Stomach (tissue), 9 donors: ENCODE results near the gene SEMA4B. TPM values are rescaled to one million over a fixed set of nuclear protein-coding genes. Genes with fewer than 3 reads are reported as not detected.

Source experiments
- DNase-seq, 2 donors: peaks; one replicate each; pipeline versions ENCODE4 v3.0.0 to v3.0.0-alpha.2; 2013 to 2019
- H3K27ac ChIP-seq, 5 donors: fragments of 200-600 bp in 4 of 5; sonication (generic) in 4 of 5; one replicate each; pipeline ENCODE4 v1.5.1; 2013 to 2019; ENCODE audit warnings: mild to moderate bottlenecking in 1 of 5, moderate library complexity in 1 of 5
- H3K27me3 ChIP-seq, 3 donors: fragments of 200-600 bp; sonication (generic); one replicate each; pipeline ENCODE4 v1.5.1; 2017 to 2019; ENCODE audit warnings: mixed run types in 1 of 3
- H3K36me3 ChIP-seq, 4 donors: fragments of 200-600 bp; sonication (generic); 1 replicate in 3 of 4; 2 replicates in 1 of 4; pipeline ENCODE4 v1.5.1; 2016 to 2019
- H3K4me1 ChIP-seq, 4 donors: fragments of 200-600 bp; sonication (generic); one replicate each; pipeline ENCODE4 v1.5.1; 2016 to 2019
- H3K4me3 ChIP-seq, 4 donors: fragments of 200-600 bp; sonication (generic) in 3 of 4; one replicate each; pipeline ENCODE4 v1.5.1; 2016 to 2019; ENCODE audit warnings: mild to moderate bottlenecking in 1 of 4
- H3K9me3 ChIP-seq, 4 donors: fragments of 200-600 bp; sonication (generic); one replicate each; pipeline ENCODE4 v1.5.1; 2016 to 2019
- EP300 ChIP-seq: sonication (generic); formaldehyde crosslinking; IDR thresholded peaks from one replicate; pipeline ENCODE4 v1.6.1; 2017; ENCODE audit warnings: antibody characterized with exemption
- POLR2A ChIP-seq, 4 donors: fragments of 450-650 bp; IDR thresholded peaks; one replicate each; pipeline ENCODE4 v1.6.1; 2016; ENCODE audit warnings: antibody characterized with exemption in 4 of 4, control low read depth in 2 of 4, mild to moderate bottlenecking in 1 of 4, moderate library complexity in 1 of 4
- POLR2AphosphoS5 ChIP-seq, 3 donors: sonication (generic); formaldehyde crosslinking; IDR thresholded peaks; one replicate each; pipeline ENCODE4 v1.6.1; 2016; ENCODE audit warnings: antibody characterized with exemption in 3 of 3
- WGBS, 5 donors: extraction: QIAGEN DNeasy Blood & Tissue Kit in 3 of 5; methylation state at CpG; one replicate each; pipeline versions ENCODE4 v1.1.5 to v1.1.7; 2013 to 2018; 5-methylcytosine and 5-hydroxymethylcytosine counted together
- intact Hi-C: fragments of 100-400 bp; cut with DNase I; formaldehyde crosslinking; loops from one replicate; pipeline ENCODE4 v1.15.1; 2023; ENCODE audit warnings: low total_unique reads
- polyA plus RNA-seq, 3 donors: library from polyadenylated mRNA; stranded (reverse); fragments of 200-250 nt; gene quantifications; one replicate each; pipeline ENCODE4 v1.2.3, GENCODE V29; 2013
- total RNA-seq, 5 donors: library from RNA; depleted of rRNA; stranded (reverse); fragments of >200 nt; gene quantifications; one replicate each; pipeline versions ENCODE4 v1.1.0 to v1.2.3, GENCODE V29; 2014 to 2016
- TF ChIP-seq, protein P1 (sequence below), 7 experiments: fragments of 450-650 bp in 4 of 7; fragments of 200-600 bp in 3 of 7; sonication (generic) in 3 of 7; IDR thresholded peaks; one replicate each; pipeline ENCODE4 v1.5.1; 2016 to 2019; ENCODE audit warnings: antibody characterized with exemption in 7 of 7, control low read depth in 2 of 7, mild to moderate bottlenecking in 1 of 7
- donor health status: healthy with polysubstance abuse.
- donor health status: Bipolar disorder and iron deficiency.
- donor health status: healthy.

SEMA4B gene
- total and polyA plus RNA-seq, 8 donors, result 11.3 to 199 (median 53.2) TPM

DNA sequence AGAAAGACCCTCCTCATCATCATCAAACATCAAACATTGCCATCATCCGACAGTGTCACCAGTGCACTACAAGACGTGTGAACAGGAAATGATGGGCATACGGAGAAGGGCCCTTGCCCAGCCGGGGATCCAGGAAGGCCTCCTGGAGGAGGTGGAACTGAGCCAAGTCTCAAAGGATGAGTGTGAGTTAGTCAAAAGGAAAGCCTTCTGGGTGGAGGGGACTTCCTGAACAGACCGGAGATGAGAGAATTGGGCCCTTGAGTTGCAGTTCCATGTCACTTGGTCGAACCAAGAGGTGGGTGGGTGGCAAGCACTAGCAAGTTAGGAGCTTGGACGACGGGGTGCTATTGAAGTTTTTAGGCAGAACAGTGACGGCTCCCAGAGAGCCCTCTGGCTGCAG, 8.5 kb downstream of the SEMA4B start:
- no peak for DNase-seq
- 66 to 83% (median 72%) methylated on average over 9 of the region's 9 CpGs for WGBS, 5 donors
- H3K4me3 ChIP-seq, result no peak overlapping the region
- H3K27ac ChIP-seq, result peak overlapping the region in 4 of 5 donors; percentile 9 to 89 (median 86)
- H3K27me3 ChIP-seq, result no peaks in the 10 kb centered on the region
- intact Hi-C loops, result no loop called here
- peaks cover 42 to 81% (median 62%) of the 10 kb centered on the region in 4 donors for H3K4me1 ChIP-seq
- TF ChIP-seq POLR2A (IDR thresholded peaks at IDR 0.05) (no peak), POLR2AphosphoS5 (IDR thresholded peaks at IDR 0.05) (no peak), EP300 (no peak)
- TF ChIP-seq, protein P1, sequence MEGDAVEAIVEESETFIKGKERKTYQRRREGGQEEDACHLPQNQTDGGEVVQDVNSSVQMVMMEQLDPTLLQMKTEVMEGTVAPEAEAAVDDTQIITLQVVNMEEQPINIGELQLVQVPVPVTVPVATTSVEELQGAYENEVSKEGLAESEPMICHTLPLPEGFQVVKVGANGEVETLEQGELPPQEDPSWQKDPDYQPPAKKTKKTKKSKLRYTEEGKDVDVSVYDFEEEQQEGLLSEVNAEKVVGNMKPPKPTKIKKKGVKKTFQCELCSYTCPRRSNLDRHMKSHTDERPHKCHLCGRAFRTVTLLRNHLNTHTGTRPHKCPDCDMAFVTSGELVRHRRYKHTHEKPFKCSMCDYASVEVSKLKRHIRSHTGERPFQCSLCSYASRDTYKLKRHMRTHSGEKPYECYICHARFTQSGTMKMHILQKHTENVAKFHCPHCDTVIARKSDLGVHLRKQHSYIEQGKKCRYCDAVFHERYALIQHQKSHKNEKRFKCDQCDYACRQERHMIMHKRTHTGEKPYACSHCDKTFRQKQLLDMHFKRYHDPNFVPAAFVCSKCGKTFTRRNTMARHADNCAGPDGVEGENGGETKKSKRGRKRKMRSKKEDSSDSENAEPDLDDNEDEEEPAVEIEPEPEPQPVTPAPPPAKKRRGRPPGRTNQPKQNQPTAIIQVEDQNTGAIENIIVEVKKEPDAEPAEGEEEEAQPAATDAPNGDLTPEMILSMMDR (IDR thresholded peaks at IDR 0.05), result no peak
- no peaks in the 10 kb centered on the region for H3K9me3 ChIP-seq
- peaks cover 0 to 53% (median 26%) of the 10 kb centered on the region in 4 donors for H3K36me3 ChIP-seq

DNA sequence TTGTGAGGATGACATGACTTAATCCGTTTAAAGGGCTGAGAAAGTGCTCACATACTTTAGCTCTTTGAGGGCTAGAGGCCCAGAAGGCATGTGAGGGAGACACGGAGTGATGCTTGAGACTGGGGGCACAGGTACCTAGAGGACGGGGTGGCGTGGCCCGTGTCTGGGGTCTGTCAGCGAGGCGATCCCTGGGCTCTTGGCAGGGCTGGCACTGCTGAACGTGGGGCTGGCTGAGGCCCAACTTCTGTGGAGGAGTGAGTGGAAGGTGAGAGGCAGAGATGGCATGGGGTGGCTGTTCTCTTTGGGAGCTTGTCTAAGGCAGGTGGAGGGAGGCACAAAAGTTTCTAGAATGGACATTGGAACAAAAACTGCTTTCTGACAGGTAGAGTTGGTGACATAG, 9.5 kb downstream of the SEMA4B start:
- intact Hi-C loops, result no loop called here
- Histone ChIP-seq H3K9me3 (no peaks in the 10 kb centered on the region), H3K4me3 (no peak overlapping the region), H3K4me1 (peaks cover 39 to 75% (median 58%) of the 10 kb centered on the region in 4 donors), H3K27me3 (no peaks in the 10 kb centered on the region), H3K27ac (peak overlapping the region; percentile 83 to 89 (median 84)), H3K36me3 (peaks cover 0 to 44% (median 22%) of the 10 kb centered on the region in 4 donors)
- 41 to 58% (median 51%) methylated on average over 8 of the region's 8 CpGs for WGBS, 5 donors
- peak in 1 of 2 donors; percentile 65 for DNase-seq
- no peak for TF ChIP-seq POLR2A (IDR thresholded peaks at IDR 0.05)
- TF ChIP-seq, protein P1 (IDR thresholded peaks at IDR 0.05), result no peak
- TF ChIP-seq POLR2AphosphoS5 (IDR thresholded peaks at IDR 0.05), result no peak
- TF ChIP-seq EP300, result no peak

DNA sequence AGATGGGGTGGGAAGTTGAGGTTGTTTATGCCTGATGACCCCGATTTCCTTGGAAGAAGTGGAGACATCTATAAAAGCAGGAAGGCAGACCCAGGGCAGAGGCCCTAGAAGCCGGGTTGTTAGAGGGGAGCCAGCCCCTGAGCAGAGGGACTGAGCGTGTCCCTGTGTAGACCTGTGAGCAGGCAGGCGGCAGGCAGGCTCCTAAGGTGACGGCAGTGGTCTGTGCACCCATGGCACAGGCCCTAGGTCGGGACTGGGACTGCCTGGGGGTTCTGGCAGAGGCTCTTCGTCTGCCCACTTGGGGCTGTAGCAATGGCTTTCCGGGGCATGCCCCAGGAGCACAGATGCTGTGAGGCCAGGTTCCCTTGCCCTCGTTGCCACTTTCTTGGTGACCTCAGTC, 9.9 kb downstream of the SEMA4B start:
- 79 to 82% (median 79%) methylated on average over 7 to 9 of the region's 9 CpGs for whole genome bisulfite sequencing, 5 donors
- TF ChIP-seq POLR2A (IDR thresholded peaks at IDR 0.05) (no peak), POLR2AphosphoS5 (IDR thresholded peaks at IDR 0.05) (no peak), EP300 (no peak)
- TF ChIP-seq, protein P1 (IDR thresholded peaks at IDR 0.05), result no peak
- peak overlapping the region; percentile 83 to 89 (median 84) for H3K27ac ChIP-seq
- no peaks in the 10 kb centered on the region for H3K27me3 ChIP-seq
- intact Hi-C loops, result no loop called here
- DNase-seq, result no peak
- peaks cover 0 to 43% (median 19%) of the 10 kb centered on the region in 4 donors for H3K36me3 ChIP-seq
- no peaks in the 10 kb centered on the region for H3K9me3 ChIP-seq
- peaks cover 39 to 71% (median 56%) of the 10 kb centered on the region in 4 donors for H3K4me1 ChIP-seq
- H3K4me3 ChIP-seq, result no peak overlapping the region

DNA sequence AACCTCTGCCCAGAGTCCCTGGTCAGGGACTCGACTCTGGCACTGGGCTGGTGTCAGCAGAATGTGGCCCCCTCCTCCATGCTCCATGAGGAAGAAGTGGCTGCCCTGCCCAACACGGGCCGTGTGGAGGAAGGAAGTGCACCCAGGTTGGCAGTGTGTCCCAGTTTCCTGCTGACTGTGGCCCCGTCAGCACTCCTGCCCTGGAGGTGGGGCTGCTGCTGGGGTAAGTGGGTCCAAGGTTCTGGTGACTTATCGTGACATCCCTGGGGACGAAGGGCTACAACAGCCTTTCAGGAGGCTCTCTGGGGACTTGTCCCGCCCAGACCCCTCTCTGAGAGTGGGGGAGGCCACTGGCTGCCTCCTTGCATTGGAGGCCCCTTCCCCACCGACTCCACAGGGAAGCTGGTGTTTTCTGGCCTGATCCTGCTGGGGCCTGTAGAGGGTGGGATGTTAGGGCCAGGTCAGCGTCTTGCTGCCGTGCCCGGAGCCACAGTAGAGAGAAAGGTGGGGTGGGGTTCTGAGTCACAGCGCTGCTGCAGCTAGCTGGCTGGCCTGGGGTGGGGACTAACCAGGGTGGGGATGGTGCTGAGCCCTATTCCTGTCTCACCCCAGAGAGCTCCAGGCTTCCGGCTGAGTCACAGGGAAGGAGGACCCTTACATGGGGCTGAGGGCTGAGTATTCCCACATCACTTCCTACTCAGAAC, 10.5 kb downstream of the SEMA4B start:
- peak; percentile 79 to 92 for DNase-seq
- Histone ChIP-seq H3K4me1 (peaks cover 39 to 66% (median 54%) of the 10 kb centered on the region in 4 donors), H3K36me3 (peaks cover 0 to 37% (median 14%) of the 10 kb centered on the region in 4 donors), H3K4me3 (no peak overlapping the region), H3K27me3 (no peaks in the 10 kb centered on the region), H3K9me3 (no peaks in the 10 kb centered on the region), H3K27ac (peak overlapping the region; percentile 83 to 89 (median 84))
- intact Hi-C loops, result no loop called here
- WGBS, 5 donors, result 24 to 45% (median 36%) methylated on average over 11 to 13 of the region's 13 CpGs
- TF ChIP-seq, protein P1 (IDR thresholded peaks at IDR 0.05), result no peak
- TF ChIP-seq EP300 (no peak), POLR2AphosphoS5 (IDR thresholded peaks at IDR 0.05) (peak in 2 of 3 donors; percentile 61 to 69), POLR2A (IDR thresholded peaks at IDR 0.05) (no peak)
